IMR-90 (cell line): ENCODE results near the gene CDH13. TPM values are rescaled to one million over a fixed set of nuclear protein-coding genes. Genes with fewer than 3 reads are reported as not detected.

Source experiments
- ATAC-seq: fragments of 200-7000 bp; cut with Tn5 transposase; 2 replicates; pipeline ENCODE4 v1.9.1; 2020; ENCODE audit warnings: low read depth, mild to moderate bottlenecking, moderate library complexity
- BruUV-seq: library from RNA; stranded (reverse); fragments of 400-500 nt; replicated peaks from 2 replicates; lab custom pipeline; 2021; lab: Mats Ljungman, UMichigan
- CTCF ChIA-PET: fragments of 300-600 bp; formaldehyde crosslinking; extraction: SDS; loops from one replicate; lab custom pipeline; 2021; ENCODE audit warnings: antibody characterized with exemption; lab: Yijun Ruan, JAX
- POLR2A ChIA-PET: fragments of 300-600 bp; sonication (Branson Sonifier 250); formaldehyde crosslinking; loops from one replicate; lab custom pipeline; 2022; ENCODE audit warnings: antibody characterized with exemption; ENCODE audit not compliant: unreplicated experiment; lab: Charles Lee
- DNase-seq: peaks from one replicate; pipeline ENCODE4 v3.0.0; 2013
- H2AFZ ChIP-seq: replicated peaks from 2 replicates; pipeline ENCODE3; 2013; ENCODE audit warnings: low read length, mild to moderate bottlenecking; ENCODE audit not compliant: poor library complexity
- H2AK5ac ChIP-seq: 2 replicates; pipeline ENCODE4 v1.6.1; 2013; ENCODE audit warnings: low read depth, low read length, inconsistent platforms
- H2AK9ac ChIP-seq: replicated peaks from 2 replicates; pipeline ENCODE3; 2013; ENCODE audit warnings: mild to moderate bottlenecking, low read depth, low read length, moderate library complexity; ENCODE audit not compliant: poor library complexity
- H2BK120ac ChIP-seq: 2 replicates; pipeline ENCODE4 v1.6.1; 2013; ENCODE audit warnings: low read depth, low read length, inconsistent platforms
- H2BK15ac ChIP-seq: 3 replicates; pipeline ENCODE4 v1.6.1; 2013; ENCODE audit warnings: low read depth, low read length, inconsistent platforms
- H2BK20ac ChIP-seq: 2 replicates; pipeline ENCODE4 v1.6.1; 2013; ENCODE audit warnings: low read depth, mild to moderate bottlenecking, inconsistent platforms, low read length, moderate library complexity
- H2BK5ac ChIP-seq: 2 replicates; pipeline ENCODE4 v1.6.1; 2013; ENCODE audit warnings: mild to moderate bottlenecking, low read depth, low read length, inconsistent platforms; ENCODE audit not compliant: poor library complexity, severe bottlenecking
- H3K14ac ChIP-seq: replicated peaks from 2 replicates; pipeline ENCODE4 v1.6.1; 2013; ENCODE audit warnings: low read depth, low read length, inconsistent platforms
- H3K18ac ChIP-seq: 2 replicates; pipeline ENCODE4 v1.6.1; 2013; ENCODE audit warnings: low read depth, low read length, control low read depth
- H3K23ac ChIP-seq: 2 replicates; pipeline ENCODE4 v1.6.1; 2013; ENCODE audit warnings: low read depth, low read length, inconsistent platforms
- H3K27ac ChIP-seq: 2 replicates; pipeline ENCODE4 v1.5.1; 2013; ENCODE audit warnings: mild to moderate bottlenecking, control low read depth, low read length; ENCODE audit not compliant: insufficient read depth
- H3K27me3 ChIP-seq: 2 replicates; pipeline ENCODE4 v1.6.1; 2013; ENCODE audit warnings: low read length; ENCODE audit not compliant: control insufficient read depth, insufficient read depth
- H3K36me3 ChIP-seq: 2 replicates; pipeline ENCODE4 v1.6.1; 2013; ENCODE audit warnings: low read length, mixed read lengths; ENCODE audit not compliant: control insufficient read depth, insufficient read depth
- H3K4ac ChIP-seq: 2 replicates; pipeline ENCODE4 v1.6.1; 2013; ENCODE audit warnings: low read depth, low read length, inconsistent platforms
- H3K4me1 ChIP-seq: 2 replicates; pipeline ENCODE4 v1.6.1; 2013; ENCODE audit warnings: low read length, mixed read lengths; ENCODE audit not compliant: control insufficient read depth, insufficient read depth
- H3K4me2 ChIP-seq: 2 replicates; pipeline ENCODE4 v1.6.1; 2013; ENCODE audit warnings: low read depth, mild to moderate bottlenecking, control low read depth, low read length, moderate library complexity
- H3K4me3 ChIP-seq: 2 replicates; pipeline ENCODE4 v1.5.1; 2013; ENCODE audit warnings: low read depth, mild to moderate bottlenecking, control low read depth, low read length, moderate library complexity; ENCODE audit not compliant: insufficient read depth
- H3K56ac ChIP-seq: 2 replicates; pipeline ENCODE4 v1.6.1; 2013; ENCODE audit warnings: low read length, inconsistent platforms; ENCODE audit not compliant: insufficient read depth; ENCODE audit errors: extremely low read depth
- H3K79me1 ChIP-seq, 2 experiments: 2 replicates each; pipeline ENCODE4 v1.6.1; 2013; ENCODE audit warnings: low read length in 2 of 2, inconsistent platforms in 1 of 2, low read depth in 1 of 2
- H3K9ac ChIP-seq: 2 replicates; pipeline ENCODE4 v1.6.1; 2013; ENCODE audit warnings: low read depth, low read length, control low read depth
- H3K9me1 ChIP-seq: 2 replicates; pipeline ENCODE4 v1.6.1; 2013; ENCODE audit warnings: low read length, inconsistent platforms; ENCODE audit not compliant: insufficient read depth
- H3K9me3 ChIP-seq: 2 replicates; pipeline ENCODE4 v1.6.1; 2013; ENCODE audit warnings: low read length; ENCODE audit not compliant: control insufficient read depth, insufficient read depth
- H4K20me1 ChIP-seq: 2 replicates; pipeline ENCODE4 v1.6.1; 2013; ENCODE audit warnings: low read length, inconsistent platforms; ENCODE audit not compliant: insufficient read depth
- H4K5ac ChIP-seq: 2 replicates; pipeline ENCODE4 v1.6.1; 2013; ENCODE audit warnings: mild to moderate bottlenecking, low read depth, low read length, control low read depth
- H4K8ac ChIP-seq, 2 experiments: 2 replicates each; pipeline ENCODE4 v1.6.1; 2013; ENCODE audit warnings: low read depth in 2 of 2, low read length in 2 of 2, control low read depth in 1 of 2, inconsistent platforms in 1 of 2
- H4K91ac ChIP-seq: 2 replicates; pipeline ENCODE4 v1.6.1; 2013; ENCODE audit warnings: low read depth, low read length, inconsistent platforms; ENCODE audit not compliant: insufficient read depth
- CEBPB ChIP-seq: IDR thresholded peaks from 2 replicates; pipeline ENCODE4 v1.6.1; 2012; ENCODE audit warnings: low read depth, low read length, improper control_type of control experiment
- FOS ChIP-seq: fragments of 150-350 bp; IDR thresholded peaks from 2 replicates; pipeline ENCODE4 v1.6.1; 2016; ENCODE audit warnings: low read depth, low read length
- MAFK ChIP-seq: IDR thresholded peaks from 2 replicates; pipeline ENCODE4 v1.6.1; 2012; ENCODE audit warnings: low read depth, low read length, improper control_type of control experiment
- WGBS, 2 experiments: methylation state at CpG; one replicate each; pipeline versions ENCODE4 v1.1.5 to v1.1.7; 2013; ENCODE audit warnings: missing lambda C conversion rate in 2 of 2; ENCODE audit not compliant: insufficient read length in 1 of 2; ENCODE audit errors: extremely low coverage in 2 of 2; 5-methylcytosine and 5-hydroxymethylcytosine counted together
- dilution Hi-C: fragments of 300-500 bp; cut with HindIII; formaldehyde crosslinking; loops from one replicate; pipeline ENCODE4 v1.14.3; 2018; ENCODE audit warnings: low sequenced_read_pairs; ENCODE audit not compliant: unreplicated experiment
- in situ Hi-C: fragments of 300-500 bp; cut with MboI; formaldehyde crosslinking; loops from 3 replicates; pipeline ENCODE4 v1.14.3; 2019; ENCODE audit warnings: low sequenced_read_pairs, inconsistent platforms, mixed read lengths
- intact Hi-C: fragments of 100-400 bp; cut with micrococcal nuclease; formaldehyde crosslinking; loops from 2 replicates; pipeline ENCODE4 v1.10.0; 2022
- polyA plus RNA-seq, 3 experiments: library from polyadenylated mRNA; depleted of rRNA; stranded (reverse); fragments of >200 nt; gene quantifications; 2 replicates each; pipeline ENCODE4 v1.2.3, GENCODE V29; 2012; ENCODE audit warnings: low replicate concordance in 1 of 3
- total RNA-seq: library from RNA; depleted of rRNA; stranded (reverse); fragments of >200 nt; gene quantifications from 2 replicates; pipeline ENCODE4 v1.2.3, GENCODE V29; 2012

Gene CDH13
- total and polyA plus RNA-seq, 2 of the 4 experiments (the other 2 are of a cell fraction), result 61.6 to 74.7 TPM

GRCh38 chr16:82888591-82889001 is 261.8 kb downstream of the CDH13 start:
- no CpG with 5 or more reads among the region's 4 CpGs for WGBS, 2 experiments
- dilution Hi-C loops, result no loop called here
- POLR2A ChIA-PET, result no interaction called here

More at GRCh38 chr16:82888591-82889001, 261.8 kb downstream of the CDH13 start:
- Histone ChIP-seq H3K36me3 (no peaks in the 10 kb centered on the region), H3K14ac (peak overlapping the region; percentile 59), H3K56ac (no peak overlapping the region), H3K27ac (peak overlapping the region; percentile 59; the same call in 1 of the 2 replicates), H3K4me2 (peak overlapping the region; percentile 86), H2AK9ac (no peak overlapping the region), H2AK5ac (no peak overlapping the region), H3K27me3 (no peaks in the 10 kb centered on the region), H3K4me1 (peaks cover 7% of the 10 kb centered on the region), H2BK5ac (no peak overlapping the region), H4K91ac (peak overlapping the region; percentile 12; the same call in 1 of the 2 replicates), H3K23ac (peak overlapping the region; percentile 19; the same call in 1 of the 2 replicates), H2BK15ac (no peak overlapping the region), H3K4ac (no peak overlapping the region), H2BK20ac (no peak overlapping the region), H2BK120ac (peak overlapping the region; percentile 26; the same call in 1 of the 2 replicates), H3K18ac (no peak overlapping the region; the same call in 1 of the 2 replicates), H3K79me1 (peaks cover 0 to 11% of the 10 kb centered on the region in 2 experiments; a peak in 2 of 4 replicates), H2AFZ (no peak overlapping the region), H4K8ac (no peak overlapping the region), H3K9ac (no peak overlapping the region), H3K4me3 (peak overlapping the region; percentile 9; the same call in 1 of the 2 replicates), H4K5ac (no peak overlapping the region), H4K20me1 (peaks cover 8% of the 10 kb centered on the region; the same call in 1 of the 2 replicates), H3K9me3 (no peaks in the 10 kb centered on the region), H3K9me1 (no peaks in the 10 kb centered on the region; the same call in 1 of the 2 replicates)
- DNase-seq, result peak; percentile 95
- TF ChIP-seq FOS (no peak), MAFK (0 out of 2 replicates have a peak, but pooled peaks have one; percentile 10), CEBPB (peak; percentile 36)
- CTCF ChIA-PET, result interaction anchor here (0.6 kb wide), 1 partner anchor 657 kb away, joined by 3 read pairs; no protein-coding TSS in a partner anchor
- peak; percentile 92 for ATAC-seq
- no TSS peak for BruUV-seq
- intact Hi-C loops (loop anchor here (5.0 to 10.0 kb wide), 2 partner anchors 256 to 326 kb away; no protein-coding TSS in a partner anchor), in situ Hi-C loops (no loop called here)
